DMS79 treated with DMSO at 0.1 percent for 48 hours (cell line): ENCODE results near the gene LRIG3.
"Not testable (repeated sequence)": the region's sequence is repeated elsewhere in the genome, so short reads cannot be mapped to it uniquely, and the experiment has no call there.

Source experiments
- DNase-seq: peaks from one replicate; lab custom pipeline; 2025; lab: John Stamatoyannopoulos, UW

Gene LRIG3

GRCh38 chr12:58930770-58931324 lies 10.5 kb upstream of the LRIG3 start:
- no peak for DNase-seq

DNA sequence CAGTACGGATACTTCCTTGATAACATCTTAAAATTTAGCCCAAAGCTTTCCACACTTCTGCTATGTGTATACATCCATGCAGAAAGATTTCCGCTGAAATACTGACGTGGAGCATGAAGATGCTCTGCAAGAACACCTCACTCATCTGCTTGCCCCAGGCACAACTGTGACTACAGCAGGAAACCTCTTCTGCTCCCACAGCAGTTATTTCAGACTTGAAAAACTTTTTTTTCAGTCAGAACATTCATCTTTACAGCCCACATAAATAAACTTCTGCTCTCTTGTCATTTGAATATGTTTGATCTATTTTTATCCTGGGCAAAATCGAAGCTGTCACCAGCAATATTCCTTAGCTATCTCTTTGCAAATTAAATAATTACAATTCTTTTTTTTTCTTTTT lies 6.8 kb upstream of the LRIG3 start:
- DNase-seq: no peak

- no peak for DNase-seq
Observed at GRCh38 chr12:58926586-58926985, 6.3 kb upstream of the LRIG3 start.

GRCh38 chr12:58925751-58926150 lies 5.4 kb upstream of the LRIG3 start:
- no peak for DNase-seq

GRCh38 chr12:58925111-58925611 lies 4.9 kb upstream of the LRIG3 start:
- DNase-seq: no peak

DNA sequence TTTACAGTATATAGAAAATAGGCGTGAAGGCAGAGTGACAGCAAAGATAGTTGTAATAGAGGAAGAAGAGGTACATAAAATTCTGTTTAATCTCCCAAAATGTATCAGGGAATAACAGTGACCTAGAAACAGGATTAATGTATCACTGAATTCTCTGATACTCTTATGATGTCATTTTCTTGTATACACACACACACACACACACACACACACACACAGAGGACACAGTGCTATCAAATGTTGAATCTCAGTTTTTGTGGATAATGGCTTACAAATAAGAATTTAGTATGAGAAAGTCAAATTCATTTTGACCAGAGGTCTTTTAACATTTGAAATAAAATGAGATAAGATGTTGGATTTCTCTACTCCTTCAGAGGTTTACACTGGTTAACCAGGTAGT lies 4.3 kb upstream of the LRIG3 start:
- DNase-seq: no peak

DNA sequence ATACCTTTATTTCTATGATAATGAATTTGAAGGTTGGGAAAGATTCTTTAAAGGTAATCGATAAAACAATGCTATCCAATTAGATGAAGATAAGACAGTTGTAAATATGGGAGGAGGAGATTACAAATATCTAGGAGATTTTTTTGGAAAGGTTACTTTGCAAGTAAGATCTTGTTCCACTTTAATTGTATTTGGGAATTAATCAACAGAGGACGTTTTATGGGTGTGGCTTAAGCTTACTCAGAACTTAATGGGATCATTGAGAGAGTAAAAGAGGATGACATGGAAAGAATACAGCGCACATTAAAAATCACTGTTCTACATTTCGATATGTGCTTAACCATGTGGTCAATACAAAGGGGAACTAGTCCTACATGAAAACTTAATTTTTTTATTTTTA lies 3.5 kb upstream of the LRIG3 start:
- DNase-seq: no peak

- DNase-seq: no peak
Observed at GRCh38 chr12:58922849-58923248, 2.5 kb upstream of the LRIG3 start.

DNA sequence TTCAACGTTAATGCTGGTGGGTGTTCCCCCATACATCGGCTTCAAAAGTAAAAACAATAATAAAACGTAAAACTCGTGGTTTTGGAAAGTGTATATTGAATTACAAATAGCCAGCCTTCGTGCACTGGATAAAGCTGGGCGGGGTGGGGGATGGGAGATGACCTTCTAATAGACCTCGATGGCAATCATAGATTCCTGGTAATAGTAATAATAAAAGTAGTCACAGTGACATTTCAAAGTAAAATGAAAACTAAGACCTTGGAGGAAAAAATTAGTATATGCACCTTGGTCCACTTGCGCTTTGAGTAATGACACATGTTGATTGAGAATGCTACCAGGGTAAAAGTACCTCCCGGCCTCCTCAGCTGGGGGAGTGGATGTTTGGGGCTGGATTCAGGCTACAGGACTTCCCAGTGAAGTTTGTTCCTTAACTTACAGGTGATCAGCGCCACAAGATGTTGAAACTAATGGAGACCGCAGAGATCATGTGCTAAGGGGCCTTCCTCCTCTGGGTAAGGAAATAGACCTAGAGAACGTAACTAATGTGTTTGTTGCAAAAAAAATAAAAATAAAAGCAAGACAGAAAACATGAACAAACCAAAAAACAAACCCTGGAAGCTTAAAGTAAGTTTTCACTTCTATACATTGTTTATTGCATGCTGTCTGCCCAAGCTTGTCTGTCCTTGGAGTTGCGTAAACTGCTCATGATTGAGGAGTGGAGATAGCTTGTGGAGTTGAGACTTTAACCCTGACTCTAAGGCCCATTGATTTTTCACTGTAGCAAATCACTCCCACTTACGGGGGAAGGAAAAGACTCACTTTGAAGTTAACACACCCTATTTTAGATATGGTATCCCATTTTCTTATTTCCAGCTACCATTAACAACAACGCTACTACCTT lies 907 bp upstream of the LRIG3 start:
- no peak for DNase-seq

- no peak for DNase-seq
Observed at GRCh38 chr12:58919231-58920101, 838 bp downstream of the LRIG3 start.

DNA sequence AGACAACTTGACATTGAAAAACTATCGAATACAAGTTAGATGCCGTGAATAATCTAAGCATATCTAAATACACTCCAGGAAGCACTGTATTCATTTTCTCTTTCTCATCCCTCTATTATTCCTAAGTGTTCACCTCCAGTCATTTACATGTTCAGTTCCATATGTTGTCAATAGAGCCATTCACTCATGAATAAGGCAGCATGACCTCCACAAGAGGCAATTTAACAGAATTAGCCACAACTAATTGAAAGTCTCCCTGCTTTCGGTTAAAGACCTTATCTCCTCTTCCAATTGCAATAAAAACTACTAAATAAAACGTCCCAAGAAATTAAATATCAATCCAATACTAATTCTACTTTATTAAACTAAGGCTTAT lies 1.8 kb downstream of the LRIG3 start:
- no peak for DNase-seq

DNA sequence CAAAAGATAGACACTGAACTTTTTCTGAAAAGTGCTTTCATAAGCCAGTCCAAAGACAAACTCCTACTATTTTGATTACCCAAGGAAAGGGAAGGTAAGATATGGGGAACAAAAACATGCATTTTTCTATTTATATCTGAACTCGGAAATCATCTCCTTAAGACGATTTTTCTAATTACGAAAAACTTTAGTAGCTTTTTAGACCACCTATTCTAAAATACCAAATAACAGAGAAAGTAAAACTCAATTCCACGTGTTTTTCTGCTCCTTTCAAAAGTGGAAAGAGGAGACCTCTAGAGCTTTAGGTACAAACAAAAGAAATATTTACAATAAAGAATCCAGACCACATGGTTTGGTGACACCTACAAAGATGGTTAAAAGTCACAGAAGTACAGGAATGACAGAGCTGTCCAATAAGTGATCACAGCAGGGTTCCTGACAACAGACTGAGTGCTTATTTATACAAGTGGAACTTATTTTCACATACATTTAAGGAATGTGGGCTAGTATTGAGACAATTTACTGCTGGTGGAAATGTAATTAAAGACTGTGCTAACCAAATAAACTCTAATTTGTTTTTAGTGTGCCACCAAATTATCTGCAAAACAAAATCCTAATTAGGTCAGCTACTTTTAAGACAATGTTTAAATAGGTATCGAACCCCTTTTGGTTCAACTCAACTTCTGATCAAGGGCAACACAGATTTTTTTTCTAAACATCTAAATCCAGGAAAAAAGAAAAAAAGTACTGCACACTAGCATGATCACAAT lies 2.4 kb downstream of the LRIG3 start:
- DNase-seq: no peak

GRCh38 chr12:58916921-58917511 lies 3.3 kb downstream of the LRIG3 start:
- no peak for DNase-seq

- no peak for DNase-seq
Observed at GRCh38 chr12:58916161-58916621, 4.1 kb downstream of the LRIG3 start.

DNA sequence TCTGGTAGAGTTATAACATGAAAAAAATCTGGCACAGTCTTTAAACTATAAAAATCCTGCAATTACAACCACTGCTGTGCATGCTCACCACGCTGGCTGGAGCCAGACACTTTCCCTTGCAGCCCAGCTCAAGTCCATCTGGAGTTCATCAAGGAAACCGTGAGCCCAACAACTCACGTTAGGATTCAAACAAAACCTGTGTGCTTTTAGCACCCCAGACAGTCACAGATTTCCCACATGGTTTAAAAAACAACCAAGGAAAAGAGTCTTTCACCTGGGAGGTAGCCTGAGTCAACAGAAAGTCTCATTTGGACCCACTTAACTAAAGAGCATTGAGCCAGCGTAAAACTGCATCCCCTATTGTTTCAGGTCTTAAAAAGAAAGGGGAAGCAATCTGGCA lies 4.7 kb downstream of the LRIG3 start:
- DNase-seq: peak; percentile 24

- DNase-seq: no peak
Observed at GRCh38 chr12:58915037-58915436, 5.3 kb downstream of the LRIG3 start.

DNA sequence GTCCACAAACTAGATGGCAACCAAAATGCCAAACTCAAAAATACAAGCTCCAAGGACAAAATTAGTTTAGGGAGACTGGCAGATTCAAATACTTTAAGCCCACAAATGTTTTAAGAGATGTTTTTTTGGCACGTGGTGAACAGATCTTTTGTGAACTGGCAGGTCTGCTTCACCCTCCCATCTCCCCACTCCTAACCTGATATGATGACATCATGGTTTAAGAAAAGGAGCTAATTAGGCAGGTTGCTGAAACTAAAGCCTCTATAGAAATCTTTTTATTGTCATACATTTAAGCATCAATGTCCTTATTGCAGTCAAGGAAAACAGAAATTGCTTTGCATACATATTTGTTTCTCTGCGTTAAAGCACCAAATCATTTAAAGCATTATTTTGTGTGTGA lies 5.8 kb downstream of the LRIG3 start:
- no peak for DNase-seq

DNA sequence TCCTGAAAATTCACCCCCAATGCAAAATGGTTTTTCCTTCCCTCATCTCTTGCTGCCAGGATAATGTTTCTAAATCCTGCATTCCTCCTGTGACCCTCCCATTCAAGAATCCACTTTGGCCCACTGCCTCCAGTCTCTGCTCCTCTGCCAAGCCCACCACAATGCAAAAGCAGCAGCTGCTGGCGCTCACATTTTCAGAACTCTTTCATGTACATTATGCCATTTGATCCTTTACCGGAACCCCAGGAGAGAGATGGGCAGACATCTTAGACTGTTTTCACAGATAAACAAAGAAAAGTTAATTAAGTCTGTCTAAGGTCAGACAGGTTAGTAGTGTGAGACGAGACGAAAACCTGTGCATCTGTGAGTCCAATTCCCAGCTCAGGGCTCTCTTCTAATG lies 12.9 kb downstream of the LRIG3 start:
- DNase-seq: no peak

DNA sequence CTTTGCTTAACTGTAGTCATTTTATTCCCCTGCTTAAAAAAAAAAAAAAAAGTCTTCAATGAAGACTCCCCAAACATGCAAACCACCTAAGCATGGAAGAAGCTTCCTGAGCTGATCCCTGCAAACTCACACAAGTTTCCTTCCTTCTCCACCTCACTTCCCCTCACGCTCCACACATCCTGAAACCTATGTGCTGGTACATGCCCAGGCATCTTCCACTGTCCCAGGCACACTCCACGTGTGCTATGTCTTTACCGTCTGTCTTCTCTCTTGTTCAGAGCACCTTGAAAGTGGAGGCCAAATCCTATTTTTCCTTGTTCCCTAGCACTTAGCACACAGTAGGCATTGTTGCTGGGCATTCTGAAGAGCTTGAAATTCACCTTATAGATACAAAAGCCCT lies 13.4 kb downstream of the LRIG3 start:
- no peak for DNase-seq

- DNase-seq: no peak
Observed at GRCh38 chr12:58905422-58905821, 14.9 kb downstream of the LRIG3 start.

DNA sequence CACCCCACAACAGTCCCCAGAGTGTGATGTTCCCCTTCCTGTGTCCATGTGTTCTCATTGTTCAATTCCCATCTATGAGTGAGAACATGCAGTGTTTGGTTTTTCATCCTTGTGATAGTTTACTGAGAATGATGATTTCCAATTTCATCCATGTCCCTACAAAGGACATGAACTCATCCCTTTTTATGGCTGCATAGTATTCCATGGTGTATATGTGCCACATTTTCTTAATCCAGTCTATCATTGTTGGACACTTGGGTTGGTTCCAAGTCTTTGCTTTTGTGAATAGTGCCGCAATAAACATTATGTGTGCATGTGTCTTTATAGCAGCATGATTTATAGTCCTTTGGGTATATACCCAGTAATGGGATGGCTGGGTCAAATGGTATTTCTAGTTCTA lies 17.6 kb downstream of the LRIG3 start:
- DNase-seq: not testable (repeated sequence)
